ENCODE data around the gene RALGAPB. TPM values are rescaled to one million over a fixed set of nuclear protein-coding genes. Genes with fewer than 3 reads are reported as not detected.

RALGAPB gene
- total and polyA plus RNA-seq, 2 of the 13 experiments (the other 11 are each of a cell fraction or from before 2014, with no cell fraction given): 17.6 to 30.6 TPM

DNA sequence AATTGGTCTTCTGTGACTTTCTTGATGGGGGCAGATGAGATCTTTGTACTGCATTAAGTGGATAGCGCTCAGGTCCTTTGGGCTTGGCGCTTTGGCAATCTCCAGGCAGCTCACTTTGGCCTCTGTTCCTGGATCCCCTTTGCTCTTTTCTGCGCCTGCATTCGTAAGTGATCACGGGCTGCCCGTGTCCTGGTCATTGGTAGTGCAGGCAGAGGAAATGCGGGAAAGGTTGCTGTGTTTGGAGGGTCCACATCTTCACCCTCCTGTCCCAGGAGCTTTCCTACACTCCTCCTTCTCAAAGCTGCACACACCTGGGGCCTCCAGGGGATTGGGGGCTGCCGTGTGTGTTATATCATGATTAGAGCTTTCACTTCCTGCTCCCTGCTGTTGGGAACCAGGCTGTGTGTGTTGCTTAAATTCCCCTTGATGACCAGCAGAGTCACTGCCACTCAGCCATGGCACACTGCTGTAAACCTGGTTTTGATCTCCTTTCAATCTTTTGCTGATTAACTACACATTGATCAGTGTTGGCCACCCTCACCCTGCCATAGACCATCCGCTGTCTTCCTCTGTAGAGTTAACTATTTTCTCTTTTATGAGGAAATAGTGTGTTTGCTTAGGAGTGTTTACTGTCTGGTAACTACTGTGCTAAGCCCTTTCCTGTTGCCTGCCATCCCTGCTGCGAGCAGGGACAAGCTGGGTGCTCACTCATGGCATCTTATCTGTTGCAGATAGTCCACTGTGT, 24.5 kb upstream of the RALGAPB start (continued):
- no peak for TF ChIP-seq ARNT (IDR thresholded peaks at IDR 0.05)
- no peak for TF ChIP-seq MATR3 (CRISPR knock-in tag; IDR thresholded peaks at IDR 0.05)
- no peak for TF ChIP-seq STAT5B (CRISPR knock-in tag; IDR thresholded peaks at IDR 0.05)
- TF ChIP-seq PLRG1 (conservative IDR thresholded peaks at IDR 0.05): no peak
- TF ChIP-seq BCL6 (CRISPR knock-in tag; IDR thresholded peaks at IDR 0.05): peak; percentile 69
- TF ChIP-seq, protein P1, sequence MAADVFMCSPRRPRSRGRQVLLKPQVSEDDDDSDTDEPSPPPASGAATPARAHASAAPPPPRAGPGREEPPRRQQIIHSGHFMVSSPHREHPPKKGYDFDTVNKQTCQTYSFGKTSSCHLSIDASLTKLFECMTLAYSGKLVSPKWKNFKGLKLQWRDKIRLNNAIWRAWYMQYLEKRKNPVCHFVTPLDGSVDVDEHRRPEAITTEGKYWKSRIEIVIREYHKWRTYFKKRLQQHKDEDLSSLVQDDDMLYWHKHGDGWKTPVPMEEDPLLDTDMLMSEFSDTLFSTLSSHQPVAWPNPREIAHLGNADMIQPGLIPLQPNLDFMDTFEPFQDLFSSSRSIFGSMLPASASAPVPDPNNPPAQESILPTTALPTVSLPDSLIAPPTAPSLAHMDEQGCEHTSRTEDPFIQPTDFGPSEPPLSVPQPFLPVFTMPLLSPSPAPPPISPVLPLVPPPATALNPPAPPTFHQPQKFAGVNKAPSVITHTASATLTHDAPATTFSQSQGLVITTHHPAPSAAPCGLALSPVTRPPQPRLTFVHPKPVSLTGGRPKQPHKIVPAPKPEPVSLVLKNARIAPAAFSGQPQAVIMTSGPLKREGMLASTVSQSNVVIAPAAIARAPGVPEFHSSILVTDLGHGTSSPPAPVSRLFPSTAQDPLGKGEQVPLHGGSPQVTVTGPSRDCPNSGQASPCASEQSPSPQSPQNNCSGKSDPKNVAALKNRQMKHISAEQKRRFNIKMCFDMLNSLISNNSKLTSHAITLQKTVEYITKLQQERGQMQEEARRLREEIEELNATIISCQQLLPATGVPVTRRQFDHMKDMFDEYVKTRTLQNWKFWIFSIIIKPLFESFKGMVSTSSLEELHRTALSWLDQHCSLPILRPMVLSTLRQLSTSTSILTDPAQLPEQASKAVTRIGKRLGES (CRISPR knock-in tag; IDR thresholded peaks at IDR 0.05; ENCODE audit: borderline replicate concordance): no peak
- TF ChIP-seq ZBTB7A (CRISPR knock-in tag; IDR thresholded peaks at IDR 0.05): peak; percentile 48; the same call in 1 of the 2 replicates
- TF ChIP-seq ZNF331 (CRISPR knock-in tag; IDR thresholded peaks at IDR 0.05): peak; percentile 97
- TF ChIP-seq REPIN1 (CRISPR knock-in tag; IDR thresholded peaks at IDR 0.05; ENCODE audit: borderline replicate concordance, low read depth): peak; percentile 71
- TF ChIP-seq ATF7-NPFF (CRISPR knock-in tag; IDR thresholded peaks at IDR 0.05; ENCODE audit: low read depth): no peak
- no peak for TF ChIP-seq ZNF879 (CRISPR knock-in tag; IDR thresholded peaks at IDR 0.05)
- no peak for TF ChIP-seq CHCHD3 (CRISPR knock-in tag; IDR thresholded peaks at IDR 0.05)
- TF ChIP-seq HMGA1 (CRISPR knock-in tag; conservative IDR thresholded peaks at IDR 0.05): no peak
- TF ChIP-seq KLF13 (CRISPR knock-in tag; IDR thresholded peaks at IDR 0.05): no peak
- peak; percentile 78; the same call in 1 of the 2 replicates for TF ChIP-seq ZNF253 (CRISPR knock-in tag; IDR thresholded peaks at IDR 0.05; ENCODE audit: borderline replicate concordance)
- TF ChIP-seq FOXK2 (IDR thresholded peaks at IDR 0.05): no peak
- no peak for TF ChIP-seq SNRNP70 (IDR thresholded peaks at IDR 0.05; ENCODE audit: low read depth, low read length)
- TF ChIP-seq SRSF4 (IDR thresholded peaks at IDR 0.05; ENCODE audit: low read depth, low read length, poor library complexity, severe bottlenecking): no peak
- TF ChIP-seq NFE2L1 (CRISPR knock-in tag; IDR thresholded peaks at IDR 0.05; ENCODE audit: borderline replicate concordance): no peak
- TF ChIP-seq SNAPC2 (CRISPR knock-in tag; IDR thresholded peaks at IDR 0.05): peak; percentile 71; the same call in 1 of the 2 replicates
- TF ChIP-seq RBM39 (IDR thresholded peaks at IDR 0.05; ENCODE audit: low read depth, low read length, poor library complexity, severe bottlenecking): no peak
- TF ChIP-seq, protein P2, sequence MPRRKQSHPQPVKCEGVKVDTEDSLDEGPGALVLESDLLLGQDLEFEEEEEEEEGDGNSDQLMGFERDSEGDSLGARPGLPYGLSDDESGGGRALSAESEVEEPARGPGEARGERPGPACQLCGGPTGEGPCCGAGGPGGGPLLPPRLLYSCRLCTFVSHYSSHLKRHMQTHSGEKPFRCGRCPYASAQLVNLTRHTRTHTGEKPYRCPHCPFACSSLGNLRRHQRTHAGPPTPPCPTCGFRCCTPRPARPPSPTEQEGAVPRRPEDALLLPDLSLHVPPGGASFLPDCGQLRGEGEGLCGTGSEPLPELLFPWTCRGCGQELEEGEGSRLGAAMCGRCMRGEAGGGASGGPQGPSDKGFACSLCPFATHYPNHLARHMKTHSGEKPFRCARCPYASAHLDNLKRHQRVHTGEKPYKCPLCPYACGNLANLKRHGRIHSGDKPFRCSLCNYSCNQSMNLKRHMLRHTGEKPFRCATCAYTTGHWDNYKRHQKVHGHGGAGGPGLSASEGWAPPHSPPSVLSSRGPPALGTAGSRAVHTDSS (CRISPR knock-in tag; conservative IDR thresholded peaks at IDR 0.05): no peak
- peak; percentile 25; the same call in 1 of the 2 replicates for TF ChIP-seq ZNF335 (CRISPR knock-in tag; IDR thresholded peaks at IDR 0.05)
- TF ChIP-seq KLF16 (CRISPR knock-in tag; IDR thresholded peaks at IDR 0.05): peak in 1 of 2 experiments; percentile 70; a peak in 2 of 4 replicates
- peak; percentile 54; the same call in 1 of the 2 replicates for TF ChIP-seq TBX2 (CRISPR knock-in tag; IDR thresholded peaks at IDR 0.05; ENCODE audit: borderline replicate concordance)
- TF ChIP-seq ZNF709 (CRISPR knock-in tag; IDR thresholded peaks at IDR 0.05): 0 out of 2 replicates have a peak, but pooled peaks have one; percentile 63
